AG04450 (cell line): ENCODE results near the gene FAM151A. TPM values are rescaled to one million over a fixed set of nuclear protein-coding genes. Genes with fewer than 3 reads are reported as not detected.

Experiments used
- CTCF ChIA-PET: fragments of 300-600, 350-600 bp; formaldehyde crosslinking; extraction: SDS; loops from one replicate; lab custom pipeline; 2022; ENCODE audit warnings: antibody characterized with exemption, inconsistent platforms; lab: Charles Lee
- POLR2A ChIA-PET: fragments of 350-600 bp; formaldehyde crosslinking; extraction: SDS; loops from one replicate; lab custom pipeline; 2021; ENCODE audit warnings: antibody characterized with exemption, inconsistent platforms; lab: Yijun Ruan, JAX
- DNase-seq: peaks from one replicate; pipeline ENCODE4 v3.0.0-alpha.2; 2011; ENCODE audit warnings: low read depth, low spot score
- H3K27ac ChIP-seq: one replicate; pipeline ENCODE4 v1.5.1; 2012; ENCODE audit warnings: low read depth, low read length, control low read depth
- H3K27me3 ChIP-seq: one replicate; pipeline ENCODE4 v1.6.0; 2012; ENCODE audit warnings: low read length; ENCODE audit not compliant: control insufficient read depth, insufficient read depth
- H3K4me3 ChIP-seq: 2 replicates; pipeline ENCODE4 v1.5.1; 2011; ENCODE audit warnings: mild to moderate bottlenecking, low read depth, low read length, control low read depth
- H3K9me3 ChIP-seq: 2 replicates; pipeline ENCODE4 v1.5.1; 2012; ENCODE audit warnings: low read length; ENCODE audit not compliant: control insufficient read depth, insufficient read depth
- polyA plus RNA-seq: library from polyadenylated mRNA; depleted of rRNA; stranded (reverse); fragments of >200 nt; gene quantifications from 2 replicates; pipeline ENCODE4 v1.2.3, GENCODE V29; 2011
- TF ChIP-seq, protein P1 (sequence below): IDR thresholded peaks from 2 replicates; pipeline ENCODE4 v1.5.1; 2011; ENCODE audit warnings: low read depth, low read length, control low read depth, inconsistent platforms

The FAM151A gene
- polyA plus RNA-seq, 1 experiment = not detected

DNA sequence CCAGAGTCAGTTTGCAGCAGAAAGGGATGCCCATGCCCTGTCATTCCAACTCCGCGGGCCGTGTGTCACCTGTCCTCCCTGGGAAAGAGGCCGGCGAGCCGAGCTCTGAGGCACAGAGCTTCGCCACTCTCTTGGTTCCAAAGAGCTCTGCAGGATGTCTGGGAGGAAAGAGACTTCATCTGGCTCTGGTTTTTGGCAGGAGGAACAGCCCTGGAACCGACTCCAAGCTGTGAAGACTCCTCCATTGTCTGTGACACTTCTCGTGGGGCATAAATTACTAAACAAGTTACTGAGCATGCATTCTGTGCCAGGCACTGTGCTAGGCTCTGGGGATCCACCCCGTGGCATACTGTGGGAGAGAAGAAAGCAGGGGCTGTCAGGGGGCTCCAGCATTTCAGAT lies 3.9 kb upstream of the FAM151A start:
- Histone ChIP-seq H3K9me3 (no peaks in the 10 kb centered on the region), H3K4me3 (no peak overlapping the region), H3K27me3 (peaks cover 9% of the 10 kb centered on the region), H3K27ac (no peak overlapping the region)
- POLR2A ChIA-PET = no interaction called here
- CTCF ChIA-PET = no interaction called here
- no peak for DNase-seq
- TF ChIP-seq, protein P1, sequence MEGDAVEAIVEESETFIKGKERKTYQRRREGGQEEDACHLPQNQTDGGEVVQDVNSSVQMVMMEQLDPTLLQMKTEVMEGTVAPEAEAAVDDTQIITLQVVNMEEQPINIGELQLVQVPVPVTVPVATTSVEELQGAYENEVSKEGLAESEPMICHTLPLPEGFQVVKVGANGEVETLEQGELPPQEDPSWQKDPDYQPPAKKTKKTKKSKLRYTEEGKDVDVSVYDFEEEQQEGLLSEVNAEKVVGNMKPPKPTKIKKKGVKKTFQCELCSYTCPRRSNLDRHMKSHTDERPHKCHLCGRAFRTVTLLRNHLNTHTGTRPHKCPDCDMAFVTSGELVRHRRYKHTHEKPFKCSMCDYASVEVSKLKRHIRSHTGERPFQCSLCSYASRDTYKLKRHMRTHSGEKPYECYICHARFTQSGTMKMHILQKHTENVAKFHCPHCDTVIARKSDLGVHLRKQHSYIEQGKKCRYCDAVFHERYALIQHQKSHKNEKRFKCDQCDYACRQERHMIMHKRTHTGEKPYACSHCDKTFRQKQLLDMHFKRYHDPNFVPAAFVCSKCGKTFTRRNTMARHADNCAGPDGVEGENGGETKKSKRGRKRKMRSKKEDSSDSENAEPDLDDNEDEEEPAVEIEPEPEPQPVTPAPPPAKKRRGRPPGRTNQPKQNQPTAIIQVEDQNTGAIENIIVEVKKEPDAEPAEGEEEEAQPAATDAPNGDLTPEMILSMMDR = no peak

DNA sequence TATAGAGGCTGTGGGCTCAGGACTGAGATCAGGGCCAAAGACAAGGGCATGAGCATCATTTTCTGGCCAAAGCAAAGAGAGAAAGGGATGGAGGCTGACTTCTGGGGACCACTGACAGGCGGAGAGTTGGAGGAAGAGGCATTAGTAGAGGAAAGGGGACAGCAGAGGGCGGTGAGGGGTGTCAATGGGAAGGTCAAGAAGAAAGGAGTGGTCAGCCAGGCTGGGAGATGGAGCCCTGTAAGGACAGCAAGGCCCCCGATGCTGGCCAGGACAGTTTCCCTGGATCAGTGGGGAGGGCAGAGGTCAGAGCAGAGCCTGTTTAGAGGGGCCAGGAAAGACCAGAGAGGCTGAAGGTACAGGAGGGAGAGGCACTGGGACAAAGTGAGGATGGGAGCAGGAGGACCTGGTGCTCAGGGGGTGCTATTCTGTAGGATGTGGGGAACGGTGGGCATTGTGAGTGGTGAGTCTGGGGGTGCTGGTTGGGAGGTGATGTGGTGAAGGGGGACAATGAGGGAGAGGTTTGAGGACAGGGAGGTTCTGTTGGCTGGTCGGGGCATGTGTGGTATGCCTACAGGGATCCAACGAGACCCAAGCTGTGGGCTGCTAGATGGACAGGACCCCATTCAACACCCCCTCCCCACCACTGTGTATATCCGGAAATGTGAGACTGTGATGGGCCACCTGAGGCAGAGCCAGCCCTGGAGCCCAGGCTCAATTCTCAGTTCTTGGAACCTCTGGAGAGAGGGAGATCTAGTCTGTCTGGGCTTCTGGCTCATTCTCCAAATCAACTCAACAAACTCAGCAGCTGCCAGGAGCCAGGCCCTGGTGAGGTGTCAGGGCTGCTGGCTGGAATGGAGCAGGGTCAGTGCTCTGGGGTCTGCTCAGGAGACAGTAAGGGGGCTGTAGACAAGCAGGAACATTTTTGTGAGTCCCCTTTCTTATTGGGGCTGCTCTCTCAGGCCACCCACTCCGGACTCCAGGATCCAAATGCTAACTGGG lies 1.4 kb upstream of the FAM151A start:
- Histone ChIP-seq H3K27me3 (peaks cover 10% of the 10 kb centered on the region), H3K9me3 (no peaks in the 10 kb centered on the region), H3K4me3 (no peak overlapping the region), H3K27ac (no peak overlapping the region)
- POLR2A ChIA-PET = no interaction called here
- no peak for DNase-seq
- CTCF ChIA-PET = no interaction called here
- TF ChIP-seq, protein P1 = no peak

DNA sequence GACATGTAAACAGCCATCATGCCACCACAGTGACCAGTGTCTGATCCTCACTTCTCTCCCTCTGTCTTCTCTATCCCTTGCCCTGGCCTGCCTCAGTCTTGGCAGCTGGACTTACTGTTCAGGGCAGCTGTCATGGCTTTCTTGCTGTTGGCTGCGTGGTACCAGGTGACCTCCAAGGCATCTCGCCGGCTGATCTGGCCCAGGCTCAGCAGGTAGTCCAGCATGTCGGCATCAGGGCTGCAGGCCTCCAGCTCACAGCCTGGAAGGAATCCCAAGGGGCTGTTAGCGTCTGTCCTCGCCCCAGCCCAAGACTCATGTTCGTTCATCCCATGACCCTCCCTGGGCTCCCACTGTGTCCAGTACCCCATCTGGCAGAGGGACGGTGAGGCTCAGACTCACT lies 3.6 kb downstream of the FAM151A start:
- Histone ChIP-seq H3K4me3 (no peak overlapping the region), H3K27me3 (peaks cover 20% of the 10 kb centered on the region), H3K9me3 (no peaks in the 10 kb centered on the region), H3K27ac (no peak overlapping the region)
- CTCF ChIA-PET = no interaction called here
- DNase-seq = no peak
- TF ChIP-seq, protein P1 = no peak
- POLR2A ChIA-PET = no interaction called here

DNA sequence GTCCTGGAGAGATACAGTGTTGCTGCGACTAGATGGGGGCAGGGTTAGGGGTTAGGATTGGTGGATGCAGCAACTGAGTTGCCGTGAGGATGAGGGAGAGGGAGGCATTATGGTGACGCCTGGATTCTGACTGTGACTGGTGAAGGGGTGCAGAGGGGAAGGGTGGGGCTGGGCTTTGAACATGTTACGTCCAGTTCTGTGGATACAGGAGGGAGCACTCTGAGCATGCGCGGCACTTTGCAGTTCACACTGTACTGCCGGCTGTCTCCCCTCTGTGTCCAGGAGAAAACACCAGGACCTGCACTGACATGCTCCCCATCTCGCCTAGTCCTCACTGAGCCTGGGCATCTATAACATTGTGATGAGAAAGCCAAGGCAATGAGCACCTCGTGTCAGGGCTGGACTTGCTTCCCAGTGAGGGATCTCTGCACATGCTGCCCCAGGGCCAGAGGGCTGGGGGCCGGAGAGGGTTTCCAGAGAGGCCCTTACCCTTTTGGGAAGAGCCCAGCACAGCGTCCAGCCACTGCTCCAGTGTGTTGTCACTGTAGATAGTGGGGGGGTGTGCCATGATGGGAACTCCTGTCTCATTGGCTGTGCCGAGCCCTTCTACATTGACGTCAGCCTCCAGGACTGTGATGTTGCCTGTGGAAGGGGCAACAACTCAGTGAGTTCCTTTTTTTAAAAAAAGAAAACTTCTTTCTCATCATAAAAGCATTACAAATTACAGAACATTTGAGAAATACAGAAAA lies 7.6 kb downstream of the FAM151A start:
- Histone ChIP-seq H3K4me3 (no peak overlapping the region), H3K27me3 (peaks cover 20% of the 10 kb centered on the region), H3K27ac (no peak overlapping the region), H3K9me3 (no peaks in the 10 kb centered on the region)
- TF ChIP-seq, protein P1 = no peak
- ChIA-PET CTCF (no interaction called here), POLR2A (no interaction called here)
- DNase-seq = no peak

DNA sequence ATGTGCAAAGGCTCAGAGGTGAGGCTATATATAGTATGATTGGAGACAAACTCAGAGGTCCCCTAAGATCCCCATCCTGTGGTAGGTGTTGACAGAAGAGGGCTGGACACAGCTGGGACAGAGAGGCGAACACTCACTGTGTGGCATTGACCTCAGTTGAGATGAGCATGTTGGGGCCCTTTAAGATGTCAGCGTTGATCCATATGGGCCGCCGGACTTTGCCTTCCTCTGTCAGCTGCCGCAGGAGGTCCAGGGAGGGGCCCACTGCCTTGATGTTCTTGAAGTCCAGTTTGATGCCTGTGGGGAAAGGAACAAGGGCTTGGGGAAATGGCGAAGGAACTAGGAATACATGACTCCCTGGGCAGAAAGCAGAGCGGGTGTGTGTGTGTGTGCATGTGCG lies 8.8 kb downstream of the FAM151A start:
- no peak for DNase-seq
- Histone ChIP-seq H3K27ac (no peak overlapping the region), H3K4me3 (no peak overlapping the region), H3K27me3 (peaks cover 14% of the 10 kb centered on the region), H3K9me3 (no peaks in the 10 kb centered on the region)
- TF ChIP-seq, protein P1 = no peak
- CTCF ChIA-PET = no interaction called here
- POLR2A ChIA-PET = no interaction called here
